ENCODE measurements around the gene RUFY3. TPM values are rescaled to one million over a fixed set of nuclear protein-coding genes. Genes with fewer than 3 reads are reported as not detected.
"Not testable (repeated sequence)": the region's sequence is repeated elsewhere in the genome, so short reads cannot be mapped to it uniquely, and the experiment has no call there.

Gene RUFY3
- total RNA-seq, 1 donor from 2014 or later = 22.9 TPM

DNA sequence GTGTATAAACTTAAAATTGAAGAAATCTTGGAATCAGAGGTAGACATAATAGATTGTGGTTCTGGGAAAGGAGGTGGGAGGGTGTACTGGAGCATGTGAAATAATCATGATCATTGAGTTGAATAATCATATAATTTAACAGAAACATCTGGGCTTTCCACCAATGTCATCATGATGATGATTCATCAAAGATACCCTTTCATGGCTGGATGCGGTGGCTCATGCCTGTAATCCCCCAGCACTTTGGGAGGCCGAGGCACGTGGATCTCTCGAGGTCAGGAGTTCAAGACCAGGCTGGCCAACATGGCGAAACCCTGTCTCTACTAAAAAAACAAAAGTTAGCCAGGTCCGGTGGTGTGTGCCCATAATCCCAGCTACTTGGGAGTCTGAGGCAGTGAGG lies 6.7 kb upstream of the RUFY3 start:
- TF ChIP-seq, protein P1, sequence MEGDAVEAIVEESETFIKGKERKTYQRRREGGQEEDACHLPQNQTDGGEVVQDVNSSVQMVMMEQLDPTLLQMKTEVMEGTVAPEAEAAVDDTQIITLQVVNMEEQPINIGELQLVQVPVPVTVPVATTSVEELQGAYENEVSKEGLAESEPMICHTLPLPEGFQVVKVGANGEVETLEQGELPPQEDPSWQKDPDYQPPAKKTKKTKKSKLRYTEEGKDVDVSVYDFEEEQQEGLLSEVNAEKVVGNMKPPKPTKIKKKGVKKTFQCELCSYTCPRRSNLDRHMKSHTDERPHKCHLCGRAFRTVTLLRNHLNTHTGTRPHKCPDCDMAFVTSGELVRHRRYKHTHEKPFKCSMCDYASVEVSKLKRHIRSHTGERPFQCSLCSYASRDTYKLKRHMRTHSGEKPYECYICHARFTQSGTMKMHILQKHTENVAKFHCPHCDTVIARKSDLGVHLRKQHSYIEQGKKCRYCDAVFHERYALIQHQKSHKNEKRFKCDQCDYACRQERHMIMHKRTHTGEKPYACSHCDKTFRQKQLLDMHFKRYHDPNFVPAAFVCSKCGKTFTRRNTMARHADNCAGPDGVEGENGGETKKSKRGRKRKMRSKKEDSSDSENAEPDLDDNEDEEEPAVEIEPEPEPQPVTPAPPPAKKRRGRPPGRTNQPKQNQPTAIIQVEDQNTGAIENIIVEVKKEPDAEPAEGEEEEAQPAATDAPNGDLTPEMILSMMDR (conservative IDR thresholded peaks at IDR 0.05; ENCODE audit: low read depth, low read length) = no peak
- DNase-seq (ENCODE audit: low read depth) = peak; percentile 73
- no peak overlapping the region for H3K4me3 ChIP-seq (ENCODE audit: low read depth, low read length)

DNA sequence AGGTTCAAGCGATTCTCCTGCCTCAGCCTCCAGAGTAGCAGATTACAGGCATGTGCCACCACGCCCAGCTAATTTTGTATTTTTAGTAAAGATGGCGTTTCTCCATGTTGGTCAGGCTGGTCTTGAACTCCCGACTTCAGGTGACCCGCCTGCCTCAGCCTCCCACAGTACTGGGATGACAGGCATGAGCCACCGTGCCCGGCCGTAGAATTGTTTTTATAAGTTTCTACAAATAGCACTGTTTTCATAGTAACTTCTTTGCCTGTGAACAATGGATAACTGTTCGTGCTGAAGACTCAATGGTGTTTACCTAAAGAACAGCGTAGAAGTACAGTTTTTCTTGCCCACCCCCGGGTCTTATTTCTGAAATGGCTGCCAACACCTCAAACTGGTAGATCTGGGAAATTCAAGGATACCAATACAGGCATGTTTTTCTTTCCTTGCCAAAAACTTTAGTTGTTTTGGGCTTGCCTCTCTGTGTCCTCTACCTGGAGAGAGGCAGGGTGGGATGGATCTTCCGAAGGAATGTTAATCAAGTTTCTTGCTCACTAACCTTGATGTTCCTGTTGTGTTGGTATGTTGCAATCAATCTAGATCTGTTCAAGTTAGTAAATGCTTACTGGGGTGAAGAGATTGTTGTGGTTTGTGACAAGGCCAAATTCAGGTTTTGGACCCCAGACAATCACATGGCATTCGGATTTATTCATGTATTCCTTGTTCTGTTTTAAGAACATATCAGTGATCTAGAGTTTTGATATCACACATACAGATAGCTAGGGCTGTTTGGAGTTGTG lies 2.8 kb upstream of the RUFY3 start:
- H3K4me3 ChIP-seq (ENCODE audit: low read depth, low read length) = no peak overlapping the region
- DNase-seq (ENCODE audit: low read depth) = peak; percentile 62
- TF ChIP-seq, protein P1 (conservative IDR thresholded peaks at IDR 0.05; ENCODE audit: low read depth, low read length) = no peak

DNA sequence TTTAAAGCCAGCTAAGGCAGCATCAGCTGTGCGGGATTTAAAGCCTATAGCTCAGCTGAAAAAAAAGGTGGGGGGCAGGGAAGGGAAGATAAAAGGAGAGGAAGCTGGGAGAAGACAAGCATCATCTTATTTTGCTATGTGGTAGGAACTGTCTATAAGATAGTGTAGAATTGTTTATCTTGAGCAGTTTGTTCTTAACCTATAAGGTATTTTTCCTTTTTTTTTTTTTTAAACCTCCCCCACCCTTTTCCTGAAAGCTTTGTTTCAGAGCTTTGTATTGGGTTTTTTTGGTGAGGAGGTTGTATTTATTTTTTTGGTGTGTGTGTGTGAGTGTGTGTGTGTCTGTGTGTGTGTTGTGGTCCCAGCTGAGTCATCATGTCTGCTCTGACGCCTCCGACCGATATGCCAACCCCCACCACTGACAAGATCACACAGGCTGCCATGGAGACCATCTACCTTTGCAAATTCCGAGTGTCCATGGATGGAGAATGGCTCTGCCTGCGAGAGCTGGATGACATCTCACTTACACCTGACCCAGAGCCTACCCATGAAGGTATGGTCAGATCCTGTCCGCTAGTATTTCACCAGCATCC lies 531 bp downstream of the RUFY3 start:
- peak overlapping the region; percentile 46 for H3K4me3 ChIP-seq (ENCODE audit: low read depth, low read length)
- no peak for DNase-seq (ENCODE audit: low read depth)
- TF ChIP-seq, protein P1 (conservative IDR thresholded peaks at IDR 0.05; ENCODE audit: low read depth, low read length) = no peak

GRCh38 chr4:70724463-70724862 lies 2.7 kb downstream of the RUFY3 start:
- DNase-seq (ENCODE audit: low read depth) = no peak
- no peak overlapping the region for H3K4me3 ChIP-seq (ENCODE audit: low read depth, low read length)
- TF ChIP-seq, protein P1 (conservative IDR thresholded peaks at IDR 0.05; ENCODE audit: low read depth, low read length) = no peak

GRCh38 chr4:70725633-70726032 lies 3.9 kb downstream of the RUFY3 start:
- no peak for DNase-seq (ENCODE audit: low read depth)
- TF ChIP-seq, protein P1 (conservative IDR thresholded peaks at IDR 0.05; ENCODE audit: low read depth, low read length) = no peak
- H3K4me3 ChIP-seq (ENCODE audit: low read depth, low read length) = no peak overlapping the region

GRCh38 chr4:70726515-70726914 lies 4.8 kb downstream of the RUFY3 start:
- DNase-seq (ENCODE audit: low read depth); H3K4me3 ChIP-seq (ENCODE audit: low read depth, low read length): not testable (repeated sequence)

DNA sequence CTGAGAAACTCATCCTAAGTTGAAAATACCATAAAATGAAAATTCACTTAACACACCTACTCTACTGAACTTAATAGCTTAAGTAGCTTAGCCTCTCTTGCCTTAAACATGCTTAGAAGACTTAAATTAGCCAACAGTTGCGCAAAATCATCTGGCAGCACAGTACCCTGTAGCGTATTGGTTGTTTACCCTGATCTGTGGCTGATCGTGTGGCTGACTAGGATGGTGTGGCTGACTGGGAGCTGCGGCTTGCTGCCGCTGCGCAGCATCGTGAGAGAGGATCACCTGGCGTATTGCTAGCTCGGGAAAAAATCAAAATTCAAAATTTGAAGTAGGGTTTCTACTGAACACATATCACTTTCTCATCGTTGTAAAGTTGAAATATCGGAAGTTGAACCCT lies 6.3 kb downstream of the RUFY3 start:
- no peak for DNase-seq (ENCODE audit: low read depth)
- H3K4me3 ChIP-seq (ENCODE audit: low read depth, low read length) = no peak overlapping the region
- TF ChIP-seq, protein P1 (conservative IDR thresholded peaks at IDR 0.05; ENCODE audit: low read depth, low read length) = no peak

- H3K4me3 ChIP-seq (ENCODE audit: low read depth, low read length); DNase-seq (ENCODE audit: low read depth): not testable (repeated sequence)
Observed at GRCh38 chr4:70732878-70733277, 11.1 kb downstream of the RUFY3 start.

All from epithelial cell of proximal tubule (primary cell).